IMR-90 (cell line): Measurements from ENCODE around the gene MAPRE2. TPM values are rescaled to one million over a fixed set of nuclear protein-coding genes. Genes with fewer than 3 reads are reported as not detected.

Experiments
- ATAC-seq: fragments of 200-7000 bp; cut with Tn5 transposase; 2 replicates; pipeline ENCODE4 v1.9.1; 2020; ENCODE audit warnings: low read depth, mild to moderate bottlenecking, moderate library complexity
- BruUV-seq: library from RNA; stranded (reverse); fragments of 400-500 nt; replicated peaks from 2 replicates; lab custom pipeline; 2021; lab: Mats Ljungman, UMichigan
- CTCF ChIA-PET: fragments of 300-600 bp; formaldehyde crosslinking; extraction: SDS; loops from one replicate; lab custom pipeline; 2021; ENCODE audit warnings: antibody characterized with exemption; lab: Yijun Ruan, JAX
- POLR2A ChIA-PET: fragments of 300-600 bp; sonication (Branson Sonifier 250); formaldehyde crosslinking; loops from one replicate; lab custom pipeline; 2022; ENCODE audit warnings: antibody characterized with exemption; ENCODE audit not compliant: unreplicated experiment; lab: Charles Lee
- DNase-seq: peaks from one replicate; pipeline ENCODE4 v3.0.0; 2013
- H2AFZ ChIP-seq: replicated peaks from 2 replicates; pipeline ENCODE3; 2013; ENCODE audit warnings: low read length, mild to moderate bottlenecking; ENCODE audit not compliant: poor library complexity
- H2AK5ac ChIP-seq: 2 replicates; pipeline ENCODE4 v1.6.1; 2013; ENCODE audit warnings: low read depth, low read length, inconsistent platforms
- H2AK9ac ChIP-seq: replicated peaks from 2 replicates; pipeline ENCODE3; 2013; ENCODE audit warnings: mild to moderate bottlenecking, low read depth, low read length, moderate library complexity; ENCODE audit not compliant: poor library complexity
- H2BK120ac ChIP-seq: 2 replicates; pipeline ENCODE4 v1.6.1; 2013; ENCODE audit warnings: low read depth, low read length, inconsistent platforms
- H2BK15ac ChIP-seq: 3 replicates; pipeline ENCODE4 v1.6.1; 2013; ENCODE audit warnings: low read depth, low read length, inconsistent platforms
- H2BK20ac ChIP-seq: 2 replicates; pipeline ENCODE4 v1.6.1; 2013; ENCODE audit warnings: low read depth, mild to moderate bottlenecking, inconsistent platforms, low read length, moderate library complexity
- H2BK5ac ChIP-seq: 2 replicates; pipeline ENCODE4 v1.6.1; 2013; ENCODE audit warnings: mild to moderate bottlenecking, low read depth, low read length, inconsistent platforms; ENCODE audit not compliant: poor library complexity, severe bottlenecking
- H3K14ac ChIP-seq: replicated peaks from 2 replicates; pipeline ENCODE4 v1.6.1; 2013; ENCODE audit warnings: low read depth, low read length, inconsistent platforms
- H3K18ac ChIP-seq: 2 replicates; pipeline ENCODE4 v1.6.1; 2013; ENCODE audit warnings: low read depth, low read length, control low read depth
- H3K23ac ChIP-seq: 2 replicates; pipeline ENCODE4 v1.6.1; 2013; ENCODE audit warnings: low read depth, low read length, inconsistent platforms
- H3K27ac ChIP-seq: 2 replicates; pipeline ENCODE4 v1.5.1; 2013; ENCODE audit warnings: mild to moderate bottlenecking, control low read depth, low read length; ENCODE audit not compliant: insufficient read depth
- H3K27me3 ChIP-seq: 2 replicates; pipeline ENCODE4 v1.6.1; 2013; ENCODE audit warnings: low read length; ENCODE audit not compliant: control insufficient read depth, insufficient read depth
- H3K36me3 ChIP-seq: 2 replicates; pipeline ENCODE4 v1.6.1; 2013; ENCODE audit warnings: low read length, mixed read lengths; ENCODE audit not compliant: control insufficient read depth, insufficient read depth
- H3K4ac ChIP-seq: 2 replicates; pipeline ENCODE4 v1.6.1; 2013; ENCODE audit warnings: low read depth, low read length, inconsistent platforms
- H3K4me1 ChIP-seq: 2 replicates; pipeline ENCODE4 v1.6.1; 2013; ENCODE audit warnings: low read length, mixed read lengths; ENCODE audit not compliant: control insufficient read depth, insufficient read depth
- H3K4me2 ChIP-seq: 2 replicates; pipeline ENCODE4 v1.6.1; 2013; ENCODE audit warnings: low read depth, mild to moderate bottlenecking, control low read depth, low read length, moderate library complexity
- H3K4me3 ChIP-seq: 2 replicates; pipeline ENCODE4 v1.5.1; 2013; ENCODE audit warnings: low read depth, mild to moderate bottlenecking, control low read depth, low read length, moderate library complexity; ENCODE audit not compliant: insufficient read depth
- H3K56ac ChIP-seq: 2 replicates; pipeline ENCODE4 v1.6.1; 2013; ENCODE audit warnings: low read length, inconsistent platforms; ENCODE audit not compliant: insufficient read depth; ENCODE audit errors: extremely low read depth
- H3K79me1 ChIP-seq, 2 experiments: 2 replicates each; pipeline ENCODE4 v1.6.1; 2013; ENCODE audit warnings: low read length in 2 of 2, inconsistent platforms in 1 of 2, low read depth in 1 of 2
- H3K9ac ChIP-seq: 2 replicates; pipeline ENCODE4 v1.6.1; 2013; ENCODE audit warnings: low read depth, low read length, control low read depth
- H3K9me1 ChIP-seq: 2 replicates; pipeline ENCODE4 v1.6.1; 2013; ENCODE audit warnings: low read length, inconsistent platforms; ENCODE audit not compliant: insufficient read depth
- H3K9me3 ChIP-seq: 2 replicates; pipeline ENCODE4 v1.6.1; 2013; ENCODE audit warnings: low read length; ENCODE audit not compliant: control insufficient read depth, insufficient read depth
- H4K20me1 ChIP-seq: 2 replicates; pipeline ENCODE4 v1.6.1; 2013; ENCODE audit warnings: low read length, inconsistent platforms; ENCODE audit not compliant: insufficient read depth
- H4K5ac ChIP-seq: 2 replicates; pipeline ENCODE4 v1.6.1; 2013; ENCODE audit warnings: mild to moderate bottlenecking, low read depth, low read length, control low read depth
- H4K8ac ChIP-seq, 2 experiments: 2 replicates each; pipeline ENCODE4 v1.6.1; 2013; ENCODE audit warnings: low read depth in 2 of 2, low read length in 2 of 2, control low read depth in 1 of 2, inconsistent platforms in 1 of 2
- H4K91ac ChIP-seq: 2 replicates; pipeline ENCODE4 v1.6.1; 2013; ENCODE audit warnings: low read depth, low read length, inconsistent platforms; ENCODE audit not compliant: insufficient read depth
- BHLHE40 ChIP-seq: fragments of 150-350 bp; IDR thresholded peaks from 2 replicates; pipeline ENCODE4 v1.6.1; 2016; ENCODE audit warnings: mild to moderate bottlenecking, low read depth, low read length
- CEBPB ChIP-seq: IDR thresholded peaks from 2 replicates; pipeline ENCODE4 v1.6.1; 2012; ENCODE audit warnings: low read depth, low read length, improper control_type of control experiment
- CHD1 ChIP-seq: IDR thresholded peaks from 2 replicates; pipeline ENCODE4 v1.6.1; 2012; ENCODE audit warnings: low read depth, low read length, improper control_type of control experiment
- CTCF ChIP-seq: conservative IDR thresholded peaks from 2 replicates; pipeline ENCODE4 v1.5.1; 2012; ENCODE audit warnings: mild to moderate bottlenecking, low read depth, low read length, improper control_type of control experiment
- ELK1 ChIP-seq: fragments of 150-350 bp; IDR thresholded peaks from 2 replicates; pipeline ENCODE4 v1.6.1; 2016; ENCODE audit warnings: low read depth, mild to moderate bottlenecking, low read length, moderate library complexity, borderline replicate concordance
- FOS ChIP-seq: fragments of 150-350 bp; IDR thresholded peaks from 2 replicates; pipeline ENCODE4 v1.6.1; 2016; ENCODE audit warnings: low read depth, low read length
- MAFK ChIP-seq: IDR thresholded peaks from 2 replicates; pipeline ENCODE4 v1.6.1; 2012; ENCODE audit warnings: low read depth, low read length, improper control_type of control experiment
- MAZ ChIP-seq: IDR thresholded peaks from 2 replicates; pipeline ENCODE4 v1.6.1; 2012; ENCODE audit warnings: low read depth, mild to moderate bottlenecking, low read length, improper control_type of control experiment, moderate library complexity, borderline replicate concordance
- MXI1 ChIP-seq: IDR thresholded peaks from 2 replicates; pipeline ENCODE4 v1.6.1; 2012; ENCODE audit warnings: low read depth, mild to moderate bottlenecking, low read length, moderate library complexity, borderline replicate concordance
- NFE2L2 ChIP-seq: fragments of 150-350 bp; IDR thresholded peaks from 2 replicates; pipeline ENCODE4 v1.6.1; 2016; ENCODE audit warnings: low read depth, mild to moderate bottlenecking, low read length
- POLR2A ChIP-seq: IDR thresholded peaks from 2 replicates; pipeline ENCODE4 v1.6.1; 2012; ENCODE audit warnings: mild to moderate bottlenecking, low read depth, low read length
- RAD21 ChIP-seq: IDR thresholded peaks from 2 replicates; pipeline ENCODE4 v1.6.1; 2012; ENCODE audit warnings: low read length, improper control_type of control experiment
- RCOR1 ChIP-seq: IDR thresholded peaks from 2 replicates; pipeline ENCODE4 v1.6.1; 2012; ENCODE audit warnings: mild to moderate bottlenecking, low read length, improper control_type of control experiment; ENCODE audit not compliant: insufficient replicate concordance
- RFX5 ChIP-seq: IDR thresholded peaks from 2 replicates; pipeline ENCODE4 v1.8.0; 2012; ENCODE audit warnings: low read depth, mild to moderate bottlenecking, low read length, moderate library complexity
- SMC3 ChIP-seq: fragments of 150-350 bp; IDR thresholded peaks from 2 replicates; pipeline ENCODE4 v1.6.1; 2016; ENCODE audit warnings: low read depth, mild to moderate bottlenecking, antibody characterized with exemption, low read length, moderate library complexity
- WGBS, 2 experiments: methylation state at CpG; one replicate each; pipeline versions ENCODE4 v1.1.5 to v1.1.7; 2013; ENCODE audit warnings: missing lambda C conversion rate in 2 of 2; ENCODE audit not compliant: insufficient read length in 1 of 2; ENCODE audit errors: extremely low coverage in 2 of 2; 5-methylcytosine and 5-hydroxymethylcytosine counted together
- dilution Hi-C: fragments of 300-500 bp; cut with HindIII; formaldehyde crosslinking; loops from one replicate; pipeline ENCODE4 v1.14.3; 2018; ENCODE audit warnings: low sequenced_read_pairs; ENCODE audit not compliant: unreplicated experiment
- in situ Hi-C: fragments of 300-500 bp; cut with MboI; formaldehyde crosslinking; loops from 3 replicates; pipeline ENCODE4 v1.14.3; 2019; ENCODE audit warnings: low sequenced_read_pairs, inconsistent platforms, mixed read lengths
- intact Hi-C: fragments of 100-400 bp; cut with micrococcal nuclease; formaldehyde crosslinking; loops from 2 replicates; pipeline ENCODE4 v1.10.0; 2022
- polyA plus RNA-seq, 3 experiments: library from polyadenylated mRNA; depleted of rRNA; stranded (reverse); fragments of >200 nt; gene quantifications; 2 replicates each; pipeline ENCODE4 v1.2.3, GENCODE V29; 2012; ENCODE audit warnings: low replicate concordance in 1 of 3
- total RNA-seq: library from RNA; depleted of rRNA; stranded (reverse); fragments of >200 nt; gene quantifications from 2 replicates; pipeline ENCODE4 v1.2.3, GENCODE V29; 2012

The MAPRE2 gene
- total and polyA plus RNA-seq, 2 of the 4 experiments (the other 2 are of a cell fraction) = 19.6 to 23.8 TPM

GRCh38 chr18:35141567-35142274 is 100.5 kb downstream of the MAPRE2 start:
- H3K4ac ChIP-seq = no peak overlapping the region
- no peak overlapping the region for H4K5ac ChIP-seq
- H3K23ac ChIP-seq = no peak overlapping the region
- H3K4me1 ChIP-seq = no peaks in the 10 kb centered on the region
- in situ Hi-C loops = loop anchor here (5.0 to 10.0 kb wide), 2 partner anchors 139 to 277 kb away; no protein-coding TSS in a partner anchor
- no peak overlapping the region for H2BK5ac ChIP-seq
- H2BK120ac ChIP-seq = no peak overlapping the region
- H3K4me2 ChIP-seq = no peak overlapping the region
- intact Hi-C loops = loop anchor here (5.0 kb wide), 1 partner anchor 114 kb away; no protein-coding TSS in a partner anchor
- H3K9me3 ChIP-seq = no peaks in the 10 kb centered on the region
- DNase-seq (no peak), ATAC-seq (no peak)
- H2AK9ac ChIP-seq = no peak overlapping the region
- H2AK5ac ChIP-seq = no peak overlapping the region
- no peak overlapping the region for H3K14ac ChIP-seq
- no peak overlapping the region for H3K27ac ChIP-seq
- no peak overlapping the region for H2BK20ac ChIP-seq
- no TSS peak for BruUV-seq
- H3K27me3 ChIP-seq = no peaks in the 10 kb centered on the region
- 100% methylated on average over 1 of the region's 6 CpGs; no CpG with 5 or more reads in 1 of the 2 experiments for WGBS, 2 experiments
- peaks cover 3% of the 10 kb centered on the region; the same call in 1 of the 2 replicates for H3K36me3 ChIP-seq
- no peaks in the 10 kb centered on the region for H4K20me1 ChIP-seq
- no peak overlapping the region for H3K4me3 ChIP-seq
- dilution Hi-C loops = no loop called here
- H3K9me1 ChIP-seq = 0 out of 2 replicates have a peak, but pooled peaks cover 5% of the 10 kb centered on the region
- H3K18ac ChIP-seq = no peak overlapping the region
- CTCF ChIA-PET = interaction anchor here (0.7 to 1.2 kb wide), 3 partner anchors 35 to 273 kb away, joined by 3 read pairs; no protein-coding TSS in a partner anchor
- H4K8ac ChIP-seq = no peak overlapping the region
- H3K79me1 ChIP-seq = no peaks in the 10 kb centered on the region
- H2BK15ac ChIP-seq = no peak overlapping the region
- H4K91ac ChIP-seq = no peak overlapping the region
- no peak overlapping the region for H3K56ac ChIP-seq
- H3K9ac ChIP-seq = no peak overlapping the region
- H2AFZ ChIP-seq = no peak overlapping the region
- POLR2A ChIA-PET = no interaction called here
- TF ChIP-seq RCOR1 (no peak), RFX5 (no peak), POLR2A (no peak), SMC3 (no peak), MXI1 (no peak), BHLHE40 (no peak), FOS (no peak), CEBPB (no peak), ELK1 (no peak), MAFK (no peak), CTCF (no peak), NFE2L2 (no peak), RAD21 (no peak), CHD1 (no peak), MAZ (no peak)
